Trophoblast cell (in vitro differentiated cells and primary cell): ENCODE data around the gene PFN4.

Source experiments
- DNase-seq, 2 donors: peaks; one replicate each; pipeline ENCODE4 v3.0.0-alpha.2; 2016
- H2AFZ ChIP-seq: 2 replicates; pipeline ENCODE4 v1.6.1; 2013; ENCODE audit warnings: low read length, moderate library complexity, mild to moderate bottlenecking; ENCODE audit not compliant: insufficient read depth, poor library complexity
- H2AK5ac ChIP-seq: 2 replicates; pipeline ENCODE4 v1.6.1; 2013; ENCODE audit warnings: mild to moderate bottlenecking, low read length
- H2BK120ac ChIP-seq: 2 replicates; pipeline ENCODE4 v1.6.1; 2013; ENCODE audit warnings: low read length, mild to moderate bottlenecking, moderate library complexity; ENCODE audit not compliant: insufficient read depth, poor library complexity
- H2BK12ac ChIP-seq: 2 replicates; pipeline ENCODE4 v1.6.1; 2013; ENCODE audit warnings: mild to moderate bottlenecking, low read length, moderate library complexity
- H2BK5ac ChIP-seq: 2 replicates; pipeline ENCODE4 v1.6.1; 2013; ENCODE audit warnings: low read length, low read depth, moderate library complexity, mild to moderate bottlenecking; ENCODE audit not compliant: poor library complexity
- H3K14ac ChIP-seq: 2 replicates; pipeline ENCODE4 v1.6.1; 2013; ENCODE audit warnings: mild to moderate bottlenecking, low read length
- H3K18ac ChIP-seq: 2 replicates; pipeline ENCODE4 v1.6.1; 2013; ENCODE audit warnings: mild to moderate bottlenecking, low read length
- H3K23ac ChIP-seq: 2 replicates; pipeline ENCODE4 v1.6.1; 2013; ENCODE audit warnings: low read length
- H3K27ac ChIP-seq: 2 replicates; pipeline ENCODE4 v1.5.1; 2013; ENCODE audit warnings: low read depth, mild to moderate bottlenecking, inconsistent platforms, low read length, moderate library complexity
- H3K27me3 ChIP-seq: 2 replicates; pipeline ENCODE4 v1.6.1; 2013; ENCODE audit warnings: inconsistent platforms, mild to moderate bottlenecking, low read length, moderate library complexity; ENCODE audit not compliant: insufficient read depth
- H3K36me3 ChIP-seq, 2 experiments: 1 replicate in 1 of 2; 2 replicates in 1 of 2; pipeline ENCODE4 v1.6.1; 2013; ENCODE audit warnings: low read length in 2 of 2, mild to moderate bottlenecking in 2 of 2, moderate library complexity in 1 of 2; ENCODE audit not compliant: insufficient read depth in 2 of 2, control insufficient read depth in 1 of 2
- H3K4ac ChIP-seq: 2 replicates; pipeline ENCODE4 v1.6.1; 2013; ENCODE audit warnings: low read depth, mild to moderate bottlenecking, low read length, moderate library complexity
- H3K4me1 ChIP-seq, 2 experiments: 1 replicate in 1 of 2; 2 replicates in 1 of 2; pipeline ENCODE4 v1.6.1; 2013; ENCODE audit warnings: low read length in 2 of 2, mild to moderate bottlenecking in 2 of 2, moderate library complexity in 1 of 2; ENCODE audit not compliant: insufficient read depth in 2 of 2, control insufficient read depth in 1 of 2
- H3K4me2 ChIP-seq: 2 replicates; pipeline ENCODE4 v1.6.1; 2013; ENCODE audit warnings: inconsistent platforms, mild to moderate bottlenecking, low read length, moderate library complexity
- H3K4me3 ChIP-seq: 2 replicates; pipeline ENCODE4 v1.5.1; 2013; ENCODE audit warnings: mild to moderate bottlenecking, low read depth, low read length, inconsistent platforms
- H3K79me1 ChIP-seq: one replicate; pipeline ENCODE4 v1.6.1; 2013; ENCODE audit warnings: low read length
- H3K79me2 ChIP-seq: 2 replicates; pipeline ENCODE4 v1.6.1; 2013; ENCODE audit warnings: low read length, mild to moderate bottlenecking; ENCODE audit not compliant: control insufficient read depth, insufficient read depth, poor library complexity
- H3K9ac ChIP-seq: 2 replicates; pipeline ENCODE4 v1.6.1; 2013; ENCODE audit warnings: mild to moderate bottlenecking, low read length
- H3K9me3 ChIP-seq: 2 replicates; pipeline ENCODE4 v1.6.1; 2013; ENCODE audit warnings: low read depth, mild to moderate bottlenecking, control low read depth, inconsistent platforms, low read length; ENCODE audit not compliant: insufficient read depth
- H4K12ac ChIP-seq: 2 replicates; pipeline ENCODE4 v1.6.1; 2013; ENCODE audit warnings: low read depth, mild to moderate bottlenecking, low read length, moderate library complexity
- H4K8ac ChIP-seq: 2 replicates; pipeline ENCODE4 v1.6.1; 2013; ENCODE audit warnings: low read depth, mild to moderate bottlenecking, low read length, moderate library complexity
- H4K91ac ChIP-seq: one replicate; pipeline ENCODE4 v1.6.1; 2013; ENCODE audit warnings: low read depth, mild to moderate bottlenecking, low read length, moderate library complexity
- WGBS: extraction: QIAGEN DNeasy Blood & Tissue Kit; methylation state at CpG from one replicate; pipeline ENCODE4 v1.1.7; 2013; ENCODE audit warnings: missing lambda C conversion rate; ENCODE audit not compliant: insufficient read length, insufficient coverage; ENCODE audit errors: extremely low coverage; 5-methylcytosine and 5-hydroxymethylcytosine counted together

PFN4 gene

GRCh38 chr2:24163186-24163585 is 40.1 kb upstream of the PFN4 start:
- Histone ChIP-seq H3K4ac (no peak overlapping the region), H3K36me3 (no peaks in the 10 kb centered on the region), H2BK120ac (no peak overlapping the region), H2BK12ac (no peak overlapping the region), H3K14ac (no peak overlapping the region), H2BK5ac (no peak overlapping the region), H2AK5ac (no peak overlapping the region), H3K23ac (no peak overlapping the region), H4K91ac (no peak overlapping the region), H2AFZ (no peak overlapping the region), H3K79me1 (no peaks in the 10 kb centered on the region), H3K4me1 (no peaks in the 10 kb centered on the region), H3K27me3 (no peaks in the 10 kb centered on the region), H3K4me3 (no peak overlapping the region), H4K8ac (no peak overlapping the region), H3K18ac (no peak overlapping the region), H4K12ac (no peak overlapping the region), H3K27ac (no peak overlapping the region), H3K9ac (no peak overlapping the region), H3K79me2 (no peaks in the 10 kb centered on the region), H3K4me2 (no peak overlapping the region), H3K9me3 (peaks cover 2% of the 10 kb centered on the region)
- WGBS, result no CpG with 5 or more reads among the region's 3 CpGs
- DNase-seq, result no peak

- Histone ChIP-seq H2BK12ac (no peak overlapping the region), H3K4me2 (no peak overlapping the region), H2AFZ (no peak overlapping the region), H3K27ac (no peak overlapping the region), H3K4me3 (no peak overlapping the region), H2BK5ac (no peak overlapping the region), H3K4me1 (no peaks in the 10 kb centered on the region), H3K79me1 (no peaks in the 10 kb centered on the region), H3K36me3 (no peaks in the 10 kb centered on the region), H3K9me3 (peaks cover 2% of the 10 kb centered on the region), H3K27me3 (no peaks in the 10 kb centered on the region), H4K91ac (no peak overlapping the region), H3K23ac (no peak overlapping the region), H3K4ac (no peak overlapping the region), H3K18ac (no peak overlapping the region), H4K8ac (no peak overlapping the region), H3K79me2 (no peaks in the 10 kb centered on the region), H4K12ac (no peak overlapping the region), H3K14ac (no peak overlapping the region), H2BK120ac (no peak overlapping the region), H2AK5ac (no peak overlapping the region), H3K9ac (no peak overlapping the region)
- WGBS, result no CpG with 5 or more reads among the region's 1 CpG
- DNase-seq, result no peak
Measured at GRCh38 chr2:24162494-24162893, 39.4 kb upstream of the PFN4 start.

GRCh38 chr2:24160761-24161160 is 37.6 kb upstream of the PFN4 start:
- Histone ChIP-seq H3K79me1 (no peaks in the 10 kb centered on the region), H3K27ac (no peak overlapping the region), H2AK5ac (no peak overlapping the region), H2BK5ac (no peak overlapping the region), H3K4me3 (no peak overlapping the region), H3K27me3 (no peaks in the 10 kb centered on the region), H3K9ac (no peak overlapping the region), H2BK120ac (no peak overlapping the region), H3K4ac (no peak overlapping the region), H3K14ac (no peak overlapping the region), H3K4me1 (no peaks in the 10 kb centered on the region), H3K23ac (no peak overlapping the region), H3K18ac (no peak overlapping the region), H3K36me3 (no peaks in the 10 kb centered on the region), H2BK12ac (no peak overlapping the region), H4K91ac (no peak overlapping the region), H4K8ac (no peak overlapping the region), H2AFZ (no peak overlapping the region), H3K79me2 (no peaks in the 10 kb centered on the region), H3K9me3 (peaks cover 2% of the 10 kb centered on the region), H4K12ac (no peak overlapping the region), H3K4me2 (no peak overlapping the region)
- DNase-seq, result no peak

GRCh38 chr2:24159708-24160107 is 36.6 kb upstream of the PFN4 start:
- no peak overlapping the region for H3K4ac ChIP-seq
- H3K9me3 ChIP-seq, result peaks cover 2% of the 10 kb centered on the region
- no peak overlapping the region for H2BK5ac ChIP-seq
- no peak overlapping the region for H2BK12ac ChIP-seq
- H4K12ac ChIP-seq, result no peak overlapping the region
- H2BK120ac ChIP-seq, result no peak overlapping the region
- no peak overlapping the region for H3K4me2 ChIP-seq
- H4K91ac ChIP-seq, result no peak overlapping the region
- no peak overlapping the region for H3K27ac ChIP-seq
- no peak overlapping the region for H3K9ac ChIP-seq
- H3K4me1 ChIP-seq, result no peaks in the 10 kb centered on the region
- H3K36me3 ChIP-seq, result no peaks in the 10 kb centered on the region
- no peaks in the 10 kb centered on the region for H3K79me1 ChIP-seq
- H3K18ac ChIP-seq, result no peak overlapping the region
- H3K4me3 ChIP-seq, result no peak overlapping the region
- no peak overlapping the region for H4K8ac ChIP-seq
- no peak overlapping the region for H2AFZ ChIP-seq
- no peak overlapping the region for H3K23ac ChIP-seq
- no peak overlapping the region for H3K14ac ChIP-seq
- H3K79me2 ChIP-seq, result no peaks in the 10 kb centered on the region
- no peaks in the 10 kb centered on the region for H3K27me3 ChIP-seq
- no peak overlapping the region for H2AK5ac ChIP-seq
- WGBS, result no CpG with 5 or more reads among the region's 4 CpGs
- no peak for DNase-seq
